Calu3 (cell line): Measurements from ENCODE around the gene PPP2R3A. TPM values are rescaled to one million over a fixed set of nuclear protein-coding genes. Genes with fewer than 3 reads are reported as not detected.
A peak's percentile ranks its signal among the peaks of the same experiment; 100 is the strongest.
"Not testable (repeated sequence)": the region's sequence is repeated elsewhere in the genome, so short reads cannot be mapped to it uniquely, and the experiment has no call there.

ENCODE experiments used
- BruUV-seq: library from RNA; stranded (reverse); fragments of 400-500 nt; replicated peaks from 2 replicates; lab custom pipeline; 2021; lab: Mats Ljungman, UMichigan
- CTCF ChIA-PET: fragments of 300-600 bp; sonication (Branson Sonifier 250); formaldehyde crosslinking; loops from one replicate; lab custom pipeline; 2022; ENCODE audit warnings: antibody characterized with exemption; lab: Charles Lee
- DNase-seq: peaks from one replicate; pipeline ENCODE4 v3.0.0; 2022
- H3K27ac Mint-ChIP-seq: one replicate; pipeline ENCODE4 v1.8.0; 2022; ENCODE audit warnings: mixed read lengths; ENCODE audit not compliant: unreplicated experiment
- H3K27me3 Mint-ChIP-seq: one replicate; pipeline ENCODE4 v1.8.0; 2022; ENCODE audit warnings: mixed read lengths; ENCODE audit not compliant: unreplicated experiment
- H3K36me3 Mint-ChIP-seq: one replicate; pipeline ENCODE4 v1.8.0; 2022; ENCODE audit warnings: mild to moderate bottlenecking, moderate library complexity, mixed read lengths; ENCODE audit not compliant: insufficient read depth, unreplicated experiment
- H3K4me1 Mint-ChIP-seq: one replicate; pipeline ENCODE4 v1.8.0; 2022; ENCODE audit warnings: mild to moderate bottlenecking, low read depth, mixed read lengths; ENCODE audit not compliant: unreplicated experiment
- H3K4me3 Mint-ChIP-seq: one replicate; pipeline ENCODE4 v1.8.0; 2022; ENCODE audit warnings: mild to moderate bottlenecking, low read depth, moderate library complexity, mixed read lengths; ENCODE audit not compliant: unreplicated experiment
- H3K9me3 Mint-ChIP-seq: one replicate; pipeline ENCODE4 v1.8.0; 2022; ENCODE audit warnings: low read depth, mixed read lengths; ENCODE audit not compliant: unreplicated experiment
- intact Hi-C: fragments of 100-400 bp; cut with micrococcal nuclease; formaldehyde crosslinking; loops from one replicate; pipeline ENCODE4 v1.10.0; 2022; ENCODE audit not compliant: unreplicated experiment
- total RNA-seq: library from RNA; stranded (reverse); gene quantifications from 2 replicates; pipeline ENCODE4 v1.2.3, GENCODE V29; 2022
- TF ChIP-seq, protein P1 (sequence below): fragments of 200-600 bp; IDR thresholded peaks from one replicate; pipeline ENCODE4 v1.8.0; 2022; ENCODE audit warnings: antibody characterized with exemption; ENCODE audit not compliant: unreplicated experiment

The PPP2R3A gene
- total RNA-seq, 1 experiment from 2014 or later = 64.8 TPM

DNA sequence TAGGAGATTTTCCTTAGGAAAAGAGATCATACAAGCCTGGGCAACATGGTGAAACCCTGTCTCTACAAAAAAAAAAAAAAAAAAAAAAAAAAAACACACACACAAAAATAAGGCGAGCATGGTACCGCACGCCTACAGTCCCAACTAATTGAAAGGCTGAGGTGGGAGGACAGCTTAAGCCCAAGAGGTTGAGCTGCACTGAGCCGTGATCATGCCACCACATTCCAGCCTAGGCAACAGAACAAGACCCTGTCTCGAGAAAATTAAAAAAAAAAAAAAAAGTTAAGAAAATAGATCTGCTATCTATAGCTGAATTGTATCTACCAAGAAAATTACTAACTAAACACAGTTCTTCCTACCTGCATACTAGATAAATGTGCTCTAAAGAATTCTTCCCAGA is 223.5 kb downstream of the PPP2R3A start:
- CTCF ChIA-PET = interaction anchor here (0.6 to 0.7 kb wide), 2 partner anchors 10 to 1434 kb away, joined by 3 to 4 read pairs; no protein-coding TSS in a partner anchor
- peaks cover 51% of the 10 kb centered on the region for H3K4me1 Mint-ChIP-seq
- H3K9me3 Mint-ChIP-seq = no peaks in the 10 kb centered on the region
- peak overlapping the region; percentile 43 for H3K27ac Mint-ChIP-seq
- no peaks in the 10 kb centered on the region for H3K27me3 Mint-ChIP-seq
- no TSS peak for BruUV-seq
- intact Hi-C loops = loop anchor here (10.0 kb wide), 1 partner anchor 436 kb away; no protein-coding TSS in a partner anchor
- TF ChIP-seq, protein P1, sequence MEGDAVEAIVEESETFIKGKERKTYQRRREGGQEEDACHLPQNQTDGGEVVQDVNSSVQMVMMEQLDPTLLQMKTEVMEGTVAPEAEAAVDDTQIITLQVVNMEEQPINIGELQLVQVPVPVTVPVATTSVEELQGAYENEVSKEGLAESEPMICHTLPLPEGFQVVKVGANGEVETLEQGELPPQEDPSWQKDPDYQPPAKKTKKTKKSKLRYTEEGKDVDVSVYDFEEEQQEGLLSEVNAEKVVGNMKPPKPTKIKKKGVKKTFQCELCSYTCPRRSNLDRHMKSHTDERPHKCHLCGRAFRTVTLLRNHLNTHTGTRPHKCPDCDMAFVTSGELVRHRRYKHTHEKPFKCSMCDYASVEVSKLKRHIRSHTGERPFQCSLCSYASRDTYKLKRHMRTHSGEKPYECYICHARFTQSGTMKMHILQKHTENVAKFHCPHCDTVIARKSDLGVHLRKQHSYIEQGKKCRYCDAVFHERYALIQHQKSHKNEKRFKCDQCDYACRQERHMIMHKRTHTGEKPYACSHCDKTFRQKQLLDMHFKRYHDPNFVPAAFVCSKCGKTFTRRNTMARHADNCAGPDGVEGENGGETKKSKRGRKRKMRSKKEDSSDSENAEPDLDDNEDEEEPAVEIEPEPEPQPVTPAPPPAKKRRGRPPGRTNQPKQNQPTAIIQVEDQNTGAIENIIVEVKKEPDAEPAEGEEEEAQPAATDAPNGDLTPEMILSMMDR = no peak
- DNase-seq = no peak
- H3K4me3 Mint-ChIP-seq = peak overlapping the region; percentile 12
- H3K36me3 Mint-ChIP-seq = peaks cover 68% of the 10 kb centered on the region

DNA sequence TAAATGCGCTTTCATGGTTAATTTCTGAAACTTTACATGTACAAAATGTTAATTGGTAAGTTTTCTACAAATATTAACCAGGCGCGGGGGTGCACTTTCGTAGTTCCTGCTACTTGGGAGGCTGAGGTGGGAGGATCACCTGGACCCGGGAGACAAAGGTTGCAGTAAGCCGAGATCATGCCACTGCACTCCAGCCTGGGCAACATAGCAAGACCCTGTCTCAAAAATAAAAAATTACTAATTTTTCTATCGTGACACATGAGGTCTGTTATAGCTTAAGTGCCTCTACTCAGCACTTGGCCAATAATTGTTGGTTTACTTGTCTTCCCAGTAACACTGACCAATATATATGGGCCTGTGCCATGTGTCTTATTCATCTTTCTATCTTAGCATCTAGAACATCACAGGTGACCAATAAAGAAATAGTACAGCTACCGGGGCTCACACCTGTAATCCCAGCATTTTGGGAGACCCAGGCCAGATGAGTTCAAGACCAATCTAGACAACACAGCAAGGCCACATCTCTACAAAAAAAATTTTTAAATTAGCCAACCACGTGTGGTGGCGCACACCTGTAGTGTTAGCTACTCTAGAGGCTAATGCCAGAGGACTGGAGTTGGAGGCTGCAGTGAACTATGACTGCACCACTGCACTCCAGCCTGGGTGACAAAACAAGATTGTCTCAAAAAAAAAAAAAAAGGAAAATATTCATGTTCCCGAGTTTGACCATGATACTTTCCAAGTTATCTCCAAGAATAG is 224.5 kb downstream of the PPP2R3A start:
- intact Hi-C loops = loop anchor here (10.0 kb wide), 2 partner anchors 185 to 435 kb away; no protein-coding TSS in a partner anchor
- H3K4me3 Mint-ChIP-seq = no peak overlapping the region
- no TSS peak for BruUV-seq
- peaks cover 69% of the 10 kb centered on the region for H3K36me3 Mint-ChIP-seq
- CTCF ChIA-PET = no interaction called here
- TF ChIP-seq, protein P1 = no peak
- H3K4me1 Mint-ChIP-seq = peaks cover 50% of the 10 kb centered on the region
- no peaks in the 10 kb centered on the region for H3K27me3 Mint-ChIP-seq
- H3K9me3 Mint-ChIP-seq = no peaks in the 10 kb centered on the region
- H3K27ac Mint-ChIP-seq = peak overlapping the region; percentile 60
- DNase-seq = no peak

DNA sequence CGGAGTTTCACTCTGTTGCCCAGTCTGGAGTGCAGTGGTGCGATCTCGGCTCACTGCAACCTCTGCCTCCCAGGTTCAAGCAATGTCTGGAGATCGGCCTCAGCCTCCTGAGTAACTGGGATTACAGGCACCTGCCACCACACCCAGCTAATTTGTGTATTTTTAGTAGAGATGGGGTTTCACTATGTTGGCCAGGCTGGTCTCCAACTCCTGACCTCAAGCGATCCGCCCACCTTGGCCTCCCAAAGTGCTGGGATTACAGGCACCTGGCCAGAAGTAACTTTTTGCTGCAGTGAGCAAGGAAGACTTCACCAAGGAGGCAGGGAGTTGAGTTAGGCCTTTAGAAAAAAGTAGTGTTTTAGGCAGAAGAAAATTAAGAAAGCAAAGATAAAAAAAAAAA is 226.7 kb downstream of the PPP2R3A start:
- peaks cover 86% of the 10 kb centered on the region for H3K36me3 Mint-ChIP-seq
- H3K4me1 Mint-ChIP-seq = peaks cover 38% of the 10 kb centered on the region
- not testable (repeated sequence) for H3K9me3 Mint-ChIP-seq, H3K27me3 Mint-ChIP-seq, BruUV-seq
- peak; percentile 37 for DNase-seq
- intact Hi-C loops = loop anchor here (2.0 to 10.0 kb wide), 2 partner anchors 117 to 187 kb away; no protein-coding TSS in a partner anchor
- peak overlapping the region; percentile 57 for H3K27ac Mint-ChIP-seq
- peak overlapping the region; percentile 78 for H3K4me3 Mint-ChIP-seq
- CTCF ChIA-PET = interaction anchor here (0.5 kb wide), 1 partner anchor 38 kb away, joined by 3 read pairs; no protein-coding TSS in a partner anchor

DNA sequence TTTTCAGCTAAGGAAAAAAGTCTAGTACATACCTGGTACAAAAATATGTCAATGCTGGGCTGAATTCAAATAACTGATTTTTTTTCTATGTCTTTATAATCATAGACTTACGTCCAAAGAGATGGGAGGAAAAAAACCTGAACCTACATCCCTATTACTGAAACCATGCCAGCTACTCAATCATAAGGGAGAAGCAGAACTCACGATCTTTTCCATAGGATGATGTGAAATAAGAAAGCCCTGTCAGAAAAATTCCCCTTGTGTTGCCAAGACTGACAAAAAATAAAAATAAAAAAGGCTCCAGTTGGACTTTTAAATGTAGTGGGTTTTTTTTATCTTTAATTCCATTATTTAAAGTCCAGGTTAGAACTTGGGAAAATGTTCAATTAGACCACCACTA is 227.3 kb downstream of the PPP2R3A start:
- no peak for DNase-seq
- peaks cover 89% of the 10 kb centered on the region for H3K36me3 Mint-ChIP-seq
- H3K4me3 Mint-ChIP-seq = peak overlapping the region; percentile 78
- no peaks in the 10 kb centered on the region for H3K9me3 Mint-ChIP-seq
- CTCF ChIA-PET = interaction anchor here (0.5 to 1.1 kb wide), 3 partner anchors 13 to 58 kb away, joined by 3 read pairs; no protein-coding TSS in a partner anchor
- no peaks in the 10 kb centered on the region for H3K27me3 Mint-ChIP-seq
- intact Hi-C loops = loop anchor here (2.0 to 10.0 kb wide), 2 partner anchors 118 to 188 kb away; no protein-coding TSS in a partner anchor
- peaks cover 38% of the 10 kb centered on the region for H3K4me1 Mint-ChIP-seq
- H3K27ac Mint-ChIP-seq = peak overlapping the region; percentile 91
- no TSS peak for BruUV-seq
- TF ChIP-seq, protein P1 = no peak
